IPS-NIHi11 (cell line): Measurements from ENCODE around the gene WRAP53.
"Not testable (repeated sequence)": the region's sequence is repeated elsewhere in the genome, so short reads cannot be mapped to it uniquely, and the experiment has no call there.

Source experiments
- DNase-seq: peaks from one replicate; pipeline ENCODE4 v3.0.0; 2012; ENCODE audit warnings: mixed read lengths, low spot score

WRAP53 gene

GRCh38 chr17:7687908-7688807, at the start of gene WRAP53:
Gene WRAP53, plus strand, starts transcription at chr17:7688477. Its CDS starts 172 bp downstream, at chr17:7688649.
- DNase-seq, result peak; percentile 92

DNA sequence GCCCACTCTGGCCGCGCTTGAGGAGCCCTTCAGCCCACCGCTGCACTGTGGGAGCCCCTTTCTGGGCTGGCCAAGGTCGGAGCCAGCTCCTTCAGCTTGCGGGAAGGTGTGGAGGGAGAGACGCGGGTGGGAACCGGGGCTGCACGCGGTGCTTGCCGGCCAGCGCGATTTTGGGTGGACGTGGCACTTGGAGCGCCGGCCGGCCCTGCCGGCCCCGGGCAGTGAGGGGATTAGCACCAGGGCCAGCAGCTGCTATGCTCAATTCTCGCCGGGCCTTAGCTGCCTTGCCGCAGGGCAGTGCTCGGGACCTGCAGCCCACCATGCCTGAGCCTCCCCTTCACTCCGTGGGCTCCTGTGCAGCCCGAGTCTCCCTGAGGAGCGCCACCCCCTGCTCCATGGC, 47.5 kb upstream of the WRAP53 start:
- DNase-seq, result no peak

- not testable (repeated sequence) for DNase-seq
Observed at GRCh38 chr17:7641635-7642034, 46.6 kb upstream of the WRAP53 start.

- DNase-seq, result no peak
Observed at GRCh38 chr17:7644775-7645174, 43.5 kb upstream of the WRAP53 start.

DNA sequence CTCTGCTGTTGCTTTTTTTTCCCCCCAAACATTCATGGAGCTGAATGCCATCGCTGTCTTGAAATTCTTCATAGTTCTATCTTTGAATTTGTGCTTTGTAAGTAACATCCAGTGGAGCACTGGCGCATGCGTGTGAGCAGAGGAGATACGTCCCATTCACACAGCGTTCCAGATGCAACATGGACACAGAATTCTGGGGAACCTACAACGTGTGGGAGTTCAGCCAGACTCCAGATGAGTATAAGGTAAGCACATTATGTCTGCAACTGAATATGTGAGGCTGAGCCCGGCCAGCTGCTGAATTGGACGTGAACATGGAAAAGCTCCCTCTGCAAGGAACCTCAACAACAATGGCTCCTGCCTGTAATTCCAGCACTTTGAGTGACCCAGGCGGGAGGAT, 41.8 kb upstream of the WRAP53 start:
- DNase-seq, result no peak

GRCh38 chr17:7647018-7647417, 41.3 kb upstream of the WRAP53 start:
- no peak for DNase-seq

- peak; percentile 95 for DNase-seq
Observed at GRCh38 chr17:7650509-7651096, 37.7 kb upstream of the WRAP53 start, which contains the start of gene ATP1B2. Gene ATP1B2, plus strand, starts transcription at chr17:7650926. Its CDS starts 593 bp downstream, at chr17:7651519.

DNA sequence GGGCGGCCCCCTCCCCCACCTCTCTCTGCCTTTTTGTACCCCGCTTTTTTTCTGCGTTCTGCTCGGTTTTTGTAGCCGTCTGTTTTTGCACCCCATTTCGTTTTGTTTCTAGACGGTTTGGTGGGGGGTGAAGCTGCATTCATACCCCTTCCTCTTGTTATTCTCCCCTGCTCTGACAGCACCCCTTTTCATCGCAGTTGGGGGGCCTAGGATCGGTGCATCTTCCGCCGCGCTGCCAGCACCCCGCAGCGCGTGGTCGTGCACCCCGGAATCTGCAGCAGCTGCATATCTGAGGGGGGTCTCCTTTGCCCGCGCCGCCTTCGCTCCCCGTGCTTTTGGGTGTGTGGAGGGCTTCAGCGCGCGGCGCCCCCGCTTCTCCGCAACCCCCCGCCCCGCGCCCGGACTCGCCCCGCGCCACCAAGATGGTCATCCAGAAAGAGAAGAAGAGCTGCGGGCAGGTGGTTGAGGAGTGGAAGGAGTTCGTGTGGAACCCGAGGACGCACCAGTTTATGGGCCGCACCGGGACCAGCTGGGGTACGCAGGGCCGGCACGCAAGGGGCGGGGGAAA, 37.1 kb upstream of the WRAP53 start:
- no peak for DNase-seq

GRCh38 chr17:7651665-7652387, 36.5 kb upstream of the WRAP53 start:
- peak; percentile 48 for DNase-seq

DNA sequence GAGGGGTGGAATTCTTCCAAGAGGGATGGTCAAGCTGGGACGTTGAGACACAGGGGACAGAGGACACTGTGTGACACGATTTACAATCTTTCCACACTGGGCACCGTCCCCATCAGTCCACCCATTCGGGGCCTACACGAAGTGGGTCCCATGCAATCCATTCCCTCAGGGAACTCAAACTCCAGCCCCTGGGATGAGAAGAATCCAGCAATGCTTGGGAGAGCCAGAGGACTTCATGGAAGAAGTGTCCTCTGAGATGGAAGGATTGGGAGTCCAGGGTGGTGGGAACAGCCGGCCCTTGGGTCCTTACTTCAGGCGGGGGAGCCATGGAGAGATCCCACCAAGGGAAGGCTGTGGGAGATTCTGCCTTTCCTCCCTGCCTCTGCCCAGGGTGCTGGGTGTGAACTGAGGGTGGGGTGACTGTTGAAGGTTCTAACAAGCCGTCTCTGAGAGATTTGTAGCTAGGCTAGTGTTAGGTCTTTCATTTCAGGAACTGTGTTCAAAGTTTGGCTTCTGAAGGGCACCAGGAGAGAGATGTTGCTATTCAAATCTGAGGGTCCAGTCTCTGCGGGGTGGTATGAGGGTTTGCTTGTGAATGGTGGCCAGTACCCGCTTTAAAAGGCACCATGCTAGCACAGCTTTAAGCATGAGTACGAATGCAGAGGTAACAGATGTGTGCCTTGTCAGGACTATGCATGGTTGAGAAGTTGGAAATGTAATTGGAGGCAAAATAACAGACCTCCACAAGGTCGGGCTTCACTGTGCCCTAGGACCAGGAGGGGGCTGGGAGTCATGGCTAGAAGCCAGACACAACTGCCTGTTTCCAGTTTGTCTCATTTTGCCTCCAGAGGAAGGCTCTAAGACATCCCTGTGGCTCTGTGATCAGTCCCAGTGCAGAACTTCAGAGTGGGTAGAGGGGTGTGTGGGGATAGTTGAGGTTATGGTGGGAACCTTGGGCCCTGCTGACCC, 35.6 kb upstream of the WRAP53 start:
- DNase-seq, result no peak

GRCh38 chr17:7654832-7655540, 33.3 kb upstream of the WRAP53 start:
- DNase-seq, result no peak

DNA sequence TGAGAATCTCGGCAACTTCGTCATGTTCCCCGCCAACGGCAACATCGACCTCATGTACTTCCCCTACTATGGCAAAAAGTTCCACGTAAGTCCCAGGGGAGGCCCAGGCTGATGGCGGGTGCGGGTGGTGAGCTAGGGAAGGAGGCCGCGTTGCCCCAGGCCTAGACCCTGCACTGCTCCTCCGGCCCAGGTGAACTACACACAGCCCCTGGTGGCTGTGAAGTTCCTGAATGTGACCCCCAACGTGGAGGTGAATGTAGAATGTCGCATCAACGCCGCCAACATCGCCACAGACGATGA, 32.8 kb upstream of the WRAP53 start:
- DNase-seq, result no peak

GRCh38 chr17:7656958-7657609, 31.2 kb upstream of the WRAP53 start:
- peak; percentile 77 for DNase-seq

- DNase-seq, result no peak
Observed at GRCh38 chr17:7667656-7668406, 20.4 kb upstream of the WRAP53 start.

DNA sequence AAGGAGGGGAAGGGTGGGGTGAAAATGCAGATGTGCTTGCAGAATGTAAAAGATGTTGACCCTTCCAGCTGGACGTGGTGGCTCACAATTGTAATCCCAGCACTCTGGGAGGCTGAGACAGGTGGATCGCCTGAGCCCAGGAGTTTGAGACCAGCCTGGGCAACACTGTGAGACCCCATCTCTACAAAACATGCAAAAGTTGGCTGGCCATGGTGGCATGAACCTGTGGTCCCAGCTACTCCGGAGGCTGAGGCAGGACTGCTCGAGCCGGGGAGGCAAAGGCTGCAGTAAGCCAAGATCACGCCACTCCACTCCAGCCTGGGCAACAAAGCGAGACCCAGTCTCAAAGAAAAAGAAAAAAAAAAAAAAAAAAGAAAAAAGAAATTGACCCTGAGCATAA, 19.8 kb upstream of the WRAP53 start:
- no peak for DNase-seq

DNA sequence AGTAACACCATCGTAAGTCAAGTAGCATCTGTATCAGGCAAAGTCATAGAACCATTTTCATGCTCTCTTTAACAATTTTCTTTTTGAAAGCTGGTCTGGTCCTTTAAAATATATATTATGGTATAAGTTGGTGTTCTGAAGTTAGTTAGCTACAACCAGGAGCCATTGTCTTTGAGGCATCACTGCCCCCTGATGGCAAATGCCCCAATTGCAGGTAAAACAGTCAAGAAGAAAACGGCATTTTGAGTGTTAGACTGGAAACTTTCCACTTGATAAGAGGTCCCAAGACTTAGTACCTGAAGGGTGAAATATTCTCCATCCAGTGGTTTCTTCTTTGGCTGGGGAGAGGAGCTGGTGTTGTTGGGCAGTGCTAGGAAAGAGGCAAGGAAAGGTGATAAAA, 15.0 kb upstream of the WRAP53 start:
- DNase-seq, result peak; percentile 48

GRCh38 chr17:7674934-7675333, 13.3 kb upstream of the WRAP53 start:
- no peak for DNase-seq

DNA sequence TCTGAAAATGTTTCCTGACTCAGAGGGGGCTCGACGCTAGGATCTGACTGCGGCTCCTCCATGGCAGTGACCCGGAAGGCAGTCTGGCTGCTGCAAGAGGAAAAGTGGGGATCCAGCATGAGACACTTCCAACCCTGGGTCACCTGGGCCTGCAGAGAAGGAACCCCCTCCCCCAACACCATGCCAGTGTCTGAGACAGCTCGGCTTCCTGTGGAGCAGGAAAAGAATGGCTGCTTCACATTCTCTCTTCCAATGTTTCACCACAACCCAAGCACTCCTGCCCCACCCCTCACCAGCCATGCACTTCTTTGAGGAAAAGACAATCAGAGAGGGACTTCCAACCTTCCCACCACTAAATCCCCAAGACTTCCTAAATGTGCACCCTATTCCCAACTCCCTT, 11.7 kb upstream of the WRAP53 start:
- DNase-seq, result peak; percentile 51

GRCh38 chr17:7677388-7678067, 10.7 kb upstream of the WRAP53 start:
- peak; percentile 51 for DNase-seq
